GM12875 (cell line): ENCODE measurements around the gene TPO.
"Not testable (repeated sequence)": the region's sequence is repeated elsewhere in the genome, so short reads cannot be mapped to it uniquely, and the experiment has no call there.

ENCODE experiments used
- H3K4me3 ChIP-seq: one replicate; pipeline ENCODE4 v1.5.1; 2011; ENCODE audit warnings: low read depth, low read length, control low read depth
- TF ChIP-seq, protein P1 (sequence below): IDR thresholded peaks from 2 replicates; pipeline ENCODE4 v1.5.1; 2011; ENCODE audit warnings: low read depth, mild to moderate bottlenecking, control low read depth, inconsistent platforms, low read length, moderate library complexity, borderline replicate concordance; ENCODE audit not compliant: insufficient read depth

TPO gene

DNA sequence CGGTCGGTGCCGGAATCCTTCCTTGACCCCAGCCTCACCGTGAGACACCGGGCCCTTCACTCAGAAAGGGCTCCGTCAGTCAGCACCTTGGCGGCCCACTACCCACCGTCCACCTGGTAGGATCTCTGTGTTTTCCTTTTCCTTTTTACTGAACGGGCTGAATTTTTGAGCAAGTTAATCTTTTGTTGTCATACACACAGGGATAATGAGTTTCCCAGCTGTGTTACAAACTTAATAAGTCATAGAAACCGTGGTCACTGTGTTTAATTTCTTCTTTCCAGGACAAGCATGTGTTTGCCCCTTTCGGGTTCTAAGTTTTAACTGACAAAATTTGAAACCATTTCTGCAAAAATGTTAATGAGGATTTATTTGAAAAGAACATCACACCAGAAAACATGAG, 39.0 kb upstream of the TPO start:
- TF ChIP-seq, protein P1, sequence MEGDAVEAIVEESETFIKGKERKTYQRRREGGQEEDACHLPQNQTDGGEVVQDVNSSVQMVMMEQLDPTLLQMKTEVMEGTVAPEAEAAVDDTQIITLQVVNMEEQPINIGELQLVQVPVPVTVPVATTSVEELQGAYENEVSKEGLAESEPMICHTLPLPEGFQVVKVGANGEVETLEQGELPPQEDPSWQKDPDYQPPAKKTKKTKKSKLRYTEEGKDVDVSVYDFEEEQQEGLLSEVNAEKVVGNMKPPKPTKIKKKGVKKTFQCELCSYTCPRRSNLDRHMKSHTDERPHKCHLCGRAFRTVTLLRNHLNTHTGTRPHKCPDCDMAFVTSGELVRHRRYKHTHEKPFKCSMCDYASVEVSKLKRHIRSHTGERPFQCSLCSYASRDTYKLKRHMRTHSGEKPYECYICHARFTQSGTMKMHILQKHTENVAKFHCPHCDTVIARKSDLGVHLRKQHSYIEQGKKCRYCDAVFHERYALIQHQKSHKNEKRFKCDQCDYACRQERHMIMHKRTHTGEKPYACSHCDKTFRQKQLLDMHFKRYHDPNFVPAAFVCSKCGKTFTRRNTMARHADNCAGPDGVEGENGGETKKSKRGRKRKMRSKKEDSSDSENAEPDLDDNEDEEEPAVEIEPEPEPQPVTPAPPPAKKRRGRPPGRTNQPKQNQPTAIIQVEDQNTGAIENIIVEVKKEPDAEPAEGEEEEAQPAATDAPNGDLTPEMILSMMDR, result no peak
- H3K4me3 ChIP-seq, result no peak overlapping the region

DNA sequence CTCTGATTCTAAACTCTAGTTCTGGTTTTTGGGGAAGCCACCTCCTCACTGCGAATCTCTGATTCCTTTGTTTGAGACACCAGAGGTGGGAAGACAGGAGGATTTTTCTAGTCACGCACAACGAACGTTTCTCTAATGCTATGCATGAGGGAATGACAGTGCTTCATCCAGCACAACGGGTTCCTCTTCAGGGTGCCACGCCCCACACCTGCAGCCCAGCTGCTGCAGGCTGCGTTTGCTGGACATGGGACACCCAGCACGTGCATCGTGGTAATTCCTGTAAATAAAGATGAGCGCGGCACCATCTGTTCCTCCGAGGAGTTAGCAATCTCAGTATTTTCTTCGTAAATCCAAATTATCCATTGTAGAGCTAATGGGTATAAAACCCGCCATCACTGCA, 37.5 kb upstream of the TPO start:
- no peak overlapping the region for H3K4me3 ChIP-seq
- TF ChIP-seq, protein P1, result no peak

DNA sequence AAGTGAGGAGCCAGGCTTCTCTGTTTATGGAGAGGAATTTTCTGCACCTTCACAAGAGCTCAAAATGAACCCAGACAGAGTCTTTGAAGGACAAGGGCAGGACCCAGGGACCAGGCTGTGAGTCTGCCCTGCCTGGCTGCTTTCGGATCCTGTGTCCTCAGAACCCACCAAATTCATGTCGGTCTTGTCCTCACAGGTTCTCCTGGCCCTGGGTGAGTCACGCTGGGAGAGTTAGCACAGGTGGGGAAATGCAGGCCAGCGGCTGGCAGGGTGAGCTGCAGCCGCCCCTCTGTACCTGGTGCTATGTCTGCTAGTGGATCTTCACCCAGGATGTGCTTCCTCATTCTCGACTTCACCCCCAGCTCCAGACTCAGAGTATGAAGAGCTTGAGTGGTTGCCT, 35.8 kb upstream of the TPO start:
- TF ChIP-seq, protein P1, result no peak
- no peak overlapping the region for H3K4me3 ChIP-seq

DNA sequence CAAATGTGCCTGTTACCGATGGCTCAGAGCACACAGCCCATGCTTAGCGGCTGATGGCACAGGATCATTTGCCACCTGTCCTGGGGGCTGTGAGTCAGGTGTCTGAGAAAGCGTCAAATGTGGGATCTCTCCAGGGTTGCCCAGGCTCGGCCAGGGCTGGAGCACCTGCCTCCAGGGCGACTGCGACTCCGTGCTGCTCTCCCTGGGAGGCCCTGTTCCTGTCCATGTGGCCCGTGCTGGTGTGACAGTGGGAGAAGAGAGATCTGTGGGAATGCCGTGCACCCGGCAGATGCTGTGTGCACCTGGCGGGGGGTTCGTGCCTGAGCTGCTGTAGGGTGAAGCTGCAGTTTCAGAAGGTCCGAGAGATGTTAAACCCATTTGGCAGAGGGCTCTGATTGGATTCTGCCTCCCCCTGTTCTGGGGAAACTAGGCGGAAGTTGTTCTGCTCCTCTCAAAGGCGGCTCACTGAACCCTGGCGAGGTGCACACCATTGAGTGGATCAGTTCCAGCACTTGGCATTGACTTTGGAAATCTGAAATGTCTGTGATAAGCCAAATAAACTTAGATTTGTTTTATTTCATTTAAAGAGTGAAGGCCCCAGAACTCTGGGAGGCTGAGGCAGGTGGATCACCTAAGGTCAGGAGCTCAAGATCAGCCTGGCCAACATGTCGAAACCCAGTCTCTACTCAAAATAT, 34.7 kb upstream of the TPO start:
- TF ChIP-seq, protein P1, result no peak
- H3K4me3 ChIP-seq, result no peak overlapping the region

DNA sequence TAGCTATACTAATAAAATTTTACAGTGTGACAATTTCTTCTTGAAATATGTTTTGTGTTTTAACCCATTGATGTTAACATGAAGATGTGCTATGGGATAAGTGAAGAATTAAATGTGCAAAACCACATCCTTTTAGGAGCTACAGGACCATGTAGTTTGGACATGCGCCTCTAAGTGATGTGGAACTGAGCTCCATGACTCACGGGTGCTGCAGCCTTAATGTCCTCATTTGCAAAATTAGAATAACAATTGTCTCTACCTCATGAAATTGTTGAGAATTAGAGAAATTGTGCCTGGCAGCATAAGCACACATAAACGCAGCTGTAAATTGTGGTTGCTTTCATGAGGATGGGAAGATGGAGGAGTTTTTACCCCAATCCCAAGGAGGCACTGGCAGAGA, 31.6 kb upstream of the TPO start:
- TF ChIP-seq, protein P1, result no peak
- no peak overlapping the region for H3K4me3 ChIP-seq

DNA sequence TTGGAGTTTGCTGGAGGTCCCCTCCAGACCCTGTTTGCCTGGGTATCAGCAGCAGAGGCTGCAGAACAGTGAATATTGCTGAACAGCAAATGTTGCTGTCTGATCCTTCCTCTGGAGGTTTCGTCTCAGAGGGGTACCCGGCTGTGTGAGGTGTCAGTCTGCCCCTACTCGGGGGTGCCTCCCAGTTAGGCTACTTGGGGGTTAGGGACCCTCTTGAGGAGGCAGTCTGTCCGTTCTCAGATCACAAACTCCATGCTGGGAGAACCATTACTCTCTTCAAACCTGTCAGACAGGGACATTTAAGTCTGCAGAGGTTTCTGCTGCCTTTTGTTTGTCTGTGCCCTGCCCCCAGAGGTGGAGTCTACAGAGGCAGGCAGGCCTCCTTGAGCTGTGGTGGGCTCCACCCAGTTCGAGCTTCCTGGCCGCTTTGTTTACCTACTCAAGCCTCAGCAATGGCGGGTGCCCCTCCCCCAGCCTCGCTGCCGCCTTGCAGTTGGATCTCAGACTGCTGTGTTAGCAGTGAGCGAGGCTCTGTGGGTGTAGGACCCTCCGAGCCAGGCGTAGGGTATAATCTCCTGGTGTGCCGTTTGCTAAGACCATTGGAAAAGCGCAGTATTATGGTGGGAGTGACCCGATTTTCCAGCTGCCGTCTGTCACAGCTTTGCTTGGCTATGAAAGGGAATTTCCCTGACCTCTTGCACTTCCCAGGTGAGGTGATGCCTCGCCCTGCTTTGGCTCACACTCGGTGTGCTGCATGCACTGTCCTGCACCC, 25.1 kb upstream of the TPO start:
- not testable (repeated sequence) for H3K4me3 ChIP-seq

DNA sequence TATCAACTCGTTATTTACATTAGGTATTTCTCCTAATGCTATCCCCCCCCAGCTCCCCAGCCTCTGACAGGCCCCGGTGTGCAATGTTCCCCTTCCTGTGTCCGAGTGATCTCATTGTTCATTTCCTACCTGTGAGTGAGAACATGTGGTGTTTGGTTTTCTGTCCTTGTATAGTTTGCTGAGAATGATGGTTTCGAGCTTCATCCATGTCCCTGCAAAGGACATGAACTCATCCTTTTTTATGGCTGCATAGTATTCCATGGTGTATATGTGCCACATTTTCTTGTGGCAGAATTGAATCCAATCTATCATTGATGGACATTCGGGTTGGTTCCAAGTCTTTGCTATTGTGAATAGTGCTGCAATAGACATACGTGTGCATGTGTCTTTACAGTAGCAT, 23.1 kb upstream of the TPO start:
- H3K4me3 ChIP-seq, result not testable (repeated sequence)

DNA sequence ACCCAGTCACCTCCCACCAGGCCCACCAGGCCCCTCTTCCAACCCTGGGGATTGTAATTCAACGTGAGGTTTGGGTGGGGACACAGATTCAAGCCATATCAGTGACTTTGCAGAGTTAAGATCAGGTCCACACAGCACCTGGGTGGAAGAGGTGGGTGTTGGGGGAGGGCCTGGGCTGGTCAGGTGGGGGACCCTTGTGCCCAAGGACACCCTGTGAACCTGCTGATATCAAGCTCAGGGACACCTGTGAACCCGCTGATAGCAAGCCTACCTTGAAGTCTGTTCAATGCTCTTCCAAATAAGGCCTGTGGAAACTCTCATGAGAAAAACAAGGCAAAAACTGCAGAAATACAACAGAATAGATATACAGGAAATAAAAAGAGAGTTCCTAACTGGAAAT, 19.9 kb upstream of the TPO start:
- H3K4me3 ChIP-seq, result no peak overlapping the region
- TF ChIP-seq, protein P1, result no peak
